Endometrial microvascular endothelial cells (primary cell): Measurements from ENCODE around the gene CD72. TPM values are rescaled to one million over a fixed set of nuclear protein-coding genes. Genes with fewer than 3 reads are reported as not detected.

Experiments
- in situ Hi-C: cut with HindIII; loops from 2 replicates; pipeline ENCODE4 v1.10.0; 2017; ENCODE audit warnings: low sequenced_read_pairs, low pct_unique_long_range_greater_than_20kb; ENCODE audit errors: inconsistent ontology term
- total RNA-seq: library from RNA; depleted of rRNA; stranded (reverse); fragments of >200 nt; gene quantifications from one replicate; pipeline ENCODE4 v1.2.3, GENCODE V29; 2015; ENCODE audit errors: inconsistent ontology term

CD72 gene
- total RNA-seq, 1 donor from 2014 or later = not detected

DNA sequence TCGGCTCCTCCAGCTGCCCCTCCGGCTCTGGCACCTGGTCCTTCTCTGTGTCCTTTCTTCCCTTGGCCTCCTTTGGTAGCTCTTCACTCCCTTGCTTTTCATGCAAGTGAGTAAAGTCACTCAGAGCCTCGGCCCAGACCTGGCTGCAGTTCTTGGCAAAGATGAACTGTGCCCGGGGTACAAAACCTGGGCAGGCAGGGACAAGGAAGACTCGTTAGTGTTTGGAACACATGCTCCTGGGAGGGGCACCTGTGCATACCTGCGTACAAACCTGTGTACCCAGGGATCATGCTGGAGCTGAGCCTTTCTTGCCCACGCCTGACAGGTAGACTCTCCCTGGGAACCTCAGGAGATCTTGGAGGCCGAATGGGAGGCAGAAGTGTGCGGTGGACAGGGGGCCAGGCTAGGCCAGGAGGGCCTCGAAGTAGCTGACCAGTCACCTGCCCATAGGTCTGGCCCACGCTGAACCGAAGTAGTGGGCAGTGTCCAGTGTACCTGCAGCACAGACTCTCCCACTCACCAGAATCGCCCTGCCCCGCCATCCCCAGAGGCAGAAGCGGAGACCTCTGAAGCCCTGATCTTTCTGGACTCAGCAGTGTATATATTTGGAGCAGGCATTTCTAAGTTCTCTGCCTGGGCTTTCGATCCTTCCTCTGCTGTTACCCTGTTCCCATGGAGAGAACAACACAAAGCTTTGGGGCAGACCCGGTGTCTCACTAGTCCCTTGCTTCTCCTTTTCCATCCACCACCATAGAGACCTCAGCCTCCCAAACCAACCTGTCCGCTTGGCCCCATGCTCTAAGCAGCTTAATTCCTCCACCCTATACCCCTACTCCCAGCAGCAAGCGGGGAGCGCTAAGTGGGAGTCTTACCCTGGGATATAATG, 55.1 kb downstream of the CD72 start:
- in situ Hi-C loops = no loop called here

DNA sequence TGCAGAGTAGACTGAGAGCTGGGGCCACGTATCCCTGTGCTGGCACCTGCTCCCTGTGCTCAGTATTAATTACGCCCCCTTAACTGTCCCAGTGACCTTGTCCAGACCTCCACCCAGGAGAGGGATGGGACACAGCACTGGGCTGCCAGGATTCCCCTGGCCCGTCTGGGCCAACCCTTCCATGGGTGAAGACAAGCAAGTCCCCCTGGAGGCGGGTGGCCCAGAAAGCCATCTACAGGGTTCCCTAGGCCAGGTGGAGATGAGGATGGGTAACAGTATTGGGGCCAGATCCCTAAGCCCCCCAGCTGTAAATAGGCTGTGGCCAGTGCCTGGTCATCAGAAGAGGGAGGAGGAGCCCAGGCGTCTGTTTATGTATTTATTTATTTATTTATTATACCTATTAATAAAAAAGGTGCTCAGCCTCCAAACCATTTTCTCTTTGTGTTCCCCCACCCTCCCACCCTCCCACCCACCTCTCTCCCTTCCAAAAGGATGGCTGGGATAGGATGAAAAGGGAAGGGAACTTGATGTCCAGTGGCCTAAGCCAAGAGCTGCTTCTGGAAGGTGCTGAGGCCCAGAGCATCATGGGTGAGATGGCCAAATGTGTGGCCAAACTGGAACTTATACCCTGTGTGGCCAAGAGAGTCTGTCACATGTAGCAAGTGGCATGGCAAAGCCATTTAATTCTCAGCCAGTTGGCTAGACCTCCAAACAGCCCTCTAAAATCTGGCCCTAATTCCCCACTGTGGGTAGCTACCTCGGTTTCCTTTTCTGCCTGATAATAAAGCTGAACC, 56.5 kb downstream of the CD72 start:
- in situ Hi-C loops = no loop called here

GRCh38 chr9:35560625-35561337, 57.4 kb downstream of the CD72 start:
- in situ Hi-C loops = no loop called here

Other genes with a start within 250 kb of the CD72 start
- 35.9 TPM for gene RUSC2, start 128.3 kb downstream of the CD72 start, total RNA-seq
- gene TESK1, start 13.2 kb downstream of the CD72 start, total RNA-seq = 12.9 TPM
- gene SIT1, start 32.5 kb upstream of the CD72 start, total RNA-seq = not detected
- gene RMRP, start 39.6 kb upstream of the CD72 start, total RNA-seq = 269 TPM
- 5.0 TPM for gene CCDC107, start 39.9 kb upstream of the CD72 start, total RNA-seq
- 2.8 TPM for gene ARHGEF39, start 46.8 kb upstream of the CD72 start, total RNA-seq
- gene CA9, start 55.5 kb upstream of the CD72 start, total RNA-seq = not detected
- 99.1 TPM for gene TPM2, start 71.5 kb upstream of the CD72 start, total RNA-seq
- 358 TPM for gene TLN1, start 113.8 kb upstream of the CD72 start, total RNA-seq
- 64.9 TPM for gene CREB3, start 114.3 kb upstream of the CD72 start, total RNA-seq
- gene GBA2, start 130.8 kb upstream of the CD72 start, total RNA-seq = 51.3 TPM
- gene RGP1, start 130.9 kb upstream of the CD72 start, total RNA-seq = 17.2 TPM
- gene MSMP, start 135.9 kb upstream of the CD72 start, total RNA-seq = 5.3 TPM
- 18.3 TPM for gene NPR2, start 173.2 kb upstream of the CD72 start, total RNA-seq
- gene SPAG8, start 193.8 kb upstream of the CD72 start, total RNA-seq = not detected
- 53.3 TPM for gene HINT2, start 196.6 kb upstream of the CD72 start, total RNA-seq
- not detected for gene FAM221B, start 210.3 kb upstream of the CD72 start, total RNA-seq
- 0.09 TPM for gene TMEM8B, start 210.8 kb upstream of the CD72 start, total RNA-seq